ENCODE measurements around the gene FBXO5.
"Not testable (repeated sequence)": the region's sequence is repeated elsewhere in the genome, so short reads cannot be mapped to it uniquely, and the experiment has no call there.

The FBXO5 gene

GRCh38 chr6:152982904-152983636 lies at the start of gene FBXO5:
TSS of gene FBXO5 (minus strand) at chr6:152983041. CDS start at chr6:152982959, 82 bp downstream.
- DNase-seq: peak; percentile 97

- DNase-seq: no peak
These were observed 49.5 kb upstream of the FBXO5 start for GRCh38 chr6:153032255-153032882.

- no peak for DNase-seq
These were observed 48.6 kb upstream of the FBXO5 start for GRCh38 chr6:153031335-153031955.

- no peak for DNase-seq
These were observed 46.1 kb upstream of the FBXO5 start for GRCh38 chr6:153028963-153029362.

- no peak for DNase-seq
These were observed 45.4 kb upstream of the FBXO5 start for GRCh38 chr6:153028286-153028685.

- DNase-seq: no peak
These were observed 44.6 kb upstream of the FBXO5 start for GRCh38 chr6:153027480-153027879.

GRCh38 chr6:153024709-153025017 lies 41.8 kb upstream of the FBXO5 start:
- no peak for DNase-seq

GRCh38 chr6:153023977-153024708 lies 41.3 kb upstream of the FBXO5 start:
- peak; percentile 44 for DNase-seq

- DNase-seq: no peak
These were observed 35.5 kb upstream of the FBXO5 start for GRCh38 chr6:153018355-153018754.

- no peak for DNase-seq
These were observed 34.0 kb upstream of the FBXO5 start for GRCh38 chr6:153016846-153017245.

- DNase-seq: no peak
These were observed 32.3 kb upstream of the FBXO5 start for GRCh38 chr6:153015094-153015640.

- no peak for DNase-seq
These were observed 30.6 kb upstream of the FBXO5 start for GRCh38 chr6:153013438-153013837.

GRCh38 chr6:153012856-153013255 lies 30.0 kb upstream of the FBXO5 start:
- no peak for DNase-seq

GRCh38 chr6:153003366-153003690 lies 20.5 kb upstream of the FBXO5 start:
- no peak for DNase-seq

GRCh38 chr6:153002613-153003365 lies 19.9 kb upstream of the FBXO5 start, which contains the start of gene MTRF1L:
TSS of gene MTRF1L (minus strand) at chr6:153002709. CDS start at chr6:153002685, 24 bp downstream.
- peak; percentile 86 for DNase-seq

GRCh38 chr6:153001767-153002612 lies 19.1 kb upstream of the FBXO5 start:
- no peak for DNase-seq

GRCh38 chr6:153000790-153001189 lies 17.9 kb upstream of the FBXO5 start:
- not testable (repeated sequence) for DNase-seq

GRCh38 chr6:153000243-153000642 lies 17.4 kb upstream of the FBXO5 start:
- no peak for DNase-seq

GRCh38 chr6:152999538-152999937 lies 16.7 kb upstream of the FBXO5 start:
- DNase-seq: not testable (repeated sequence)

GRCh38 chr6:152993847-152994246 lies 11.0 kb upstream of the FBXO5 start:
- no peak for DNase-seq

GRCh38 chr6:152993431-152993830 lies 10.6 kb upstream of the FBXO5 start:
- no peak for DNase-seq

- DNase-seq: no peak
These were observed 4.1 kb upstream of the FBXO5 start for GRCh38 chr6:152986978-152987377.
